OCI-LY7 (cell line): Measurements from ENCODE around the gene FOXD4. TPM values are rescaled to one million over a fixed set of nuclear protein-coding genes. Genes with fewer than 3 reads are reported as not detected.
"Not testable (repeated sequence)": the region's sequence is repeated elsewhere in the genome, so short reads cannot be mapped to it uniquely, and the experiment has no call there.

Experiments
- BruUV-seq: library from RNA; stranded (reverse); fragments of 400-500 nt; replicated peaks from 2 replicates; lab custom pipeline; 2021; lab: Mats Ljungman, UMichigan
- CTCF ChIA-PET: fragments of 300-600 bp; sonication (Branson Sonifier 250); formaldehyde crosslinking; loops from one replicate; lab custom pipeline; 2022; ENCODE audit warnings: antibody characterized with exemption; ENCODE audit not compliant: unreplicated experiment; lab: Charles Lee
- POLR2A ChIA-PET: fragments of 300-600 bp; sonication (Branson Sonifier 250); formaldehyde crosslinking; loops from one replicate; lab custom pipeline; 2022; ENCODE audit warnings: antibody characterized with exemption; lab: Charles Lee
- DNase-seq: peaks from one replicate; pipeline ENCODE4 v3.0.0-alpha.2; 2015; ENCODE audit warnings: low spot score
- H2AFZ ChIP-seq: fragments of 200-600 bp; sonication (generic), shearing (Covaris generic); 2 replicates; pipeline ENCODE4 v1.6.1; 2014; ENCODE audit warnings: mild to moderate bottlenecking, antibody characterized with exemption, low read length, moderate library complexity
- H3K27ac ChIP-seq: fragments of 200-600 bp; sonication (generic); 2 replicates; pipeline ENCODE4 v1.5.1; 2014; ENCODE audit warnings: mixed run types, low read depth, mild to moderate bottlenecking, moderate library complexity, low read length, inconsistent platforms; ENCODE audit not compliant: poor library complexity, severe bottlenecking
- H3K36me3 ChIP-seq: fragments of 200-600 bp; sonication (generic); 2 replicates; pipeline ENCODE4 v1.6.1; 2014; ENCODE audit warnings: mild to moderate bottlenecking, antibody characterized with exemption, low read length, moderate library complexity, mixed read lengths; ENCODE audit not compliant: insufficient read depth
- H3K4me1 ChIP-seq: fragments of 200-600 bp; sonication (generic); 2 replicates; pipeline ENCODE4 v1.5.1; 2014; ENCODE audit warnings: mild to moderate bottlenecking, low read length; ENCODE audit not compliant: insufficient read depth, poor library complexity, severe bottlenecking
- H3K4me2 ChIP-seq: fragments of 200-600 bp; sonication (generic); 2 replicates; pipeline ENCODE4 v1.6.1; 2014; ENCODE audit warnings: mild to moderate bottlenecking, low read length
- H3K4me3 ChIP-seq: fragments of 200-600 bp; sonication (generic); 2 replicates; pipeline ENCODE4 v1.5.1; 2014; ENCODE audit warnings: mild to moderate bottlenecking, low read depth, low read length; ENCODE audit not compliant: poor library complexity, severe bottlenecking
- H3K79me2 ChIP-seq: fragments of 200-600 bp; sonication (generic); 2 replicates; pipeline ENCODE4 v1.6.1; 2016; ENCODE audit warnings: low read depth, mild to moderate bottlenecking, low read length, moderate library complexity, mixed read lengths; ENCODE audit not compliant: insufficient read depth
- H3K9me2 ChIP-seq: fragments of 200-600 bp; sonication (generic); 2 replicates; pipeline ENCODE4 v1.6.1; 2016; ENCODE audit warnings: mild to moderate bottlenecking, low read length, mixed read lengths; ENCODE audit not compliant: insufficient read depth
- H3K9me3 ChIP-seq: fragments of 200-600 bp; sonication (generic); 2 replicates; pipeline ENCODE4 v1.6.1; 2014; ENCODE audit warnings: mild to moderate bottlenecking, mixed run types, low read length, mixed read lengths
- H4K20me1 ChIP-seq: fragments of 200-600 bp; sonication (generic); 2 replicates; pipeline ENCODE4 v1.6.1; 2014; ENCODE audit warnings: mild to moderate bottlenecking, antibody characterized with exemption, low read length, moderate library complexity, mixed read lengths; ENCODE audit not compliant: insufficient read depth
- intact Hi-C: fragments of 100-400 bp; cut with micrococcal nuclease; formaldehyde crosslinking; loops from one replicate; pipeline ENCODE4 v1.10.0; 2022; ENCODE audit not compliant: unreplicated experiment
- total RNA-seq, 2 experiments: library from RNA; depleted of rRNA in 1 of 2; stranded (reverse); fragments of >200 nt in 1 of 2; shearing (Covaris generic) in 1 of 2; gene quantifications; 2 replicates each; pipeline ENCODE4 v1.2.3, GENCODE V29; 2014 to 2022

The FOXD4 gene
- total RNA-seq, 2 experiments from 2014 or later, result 2.2 to 2.5 TPM

DNA sequence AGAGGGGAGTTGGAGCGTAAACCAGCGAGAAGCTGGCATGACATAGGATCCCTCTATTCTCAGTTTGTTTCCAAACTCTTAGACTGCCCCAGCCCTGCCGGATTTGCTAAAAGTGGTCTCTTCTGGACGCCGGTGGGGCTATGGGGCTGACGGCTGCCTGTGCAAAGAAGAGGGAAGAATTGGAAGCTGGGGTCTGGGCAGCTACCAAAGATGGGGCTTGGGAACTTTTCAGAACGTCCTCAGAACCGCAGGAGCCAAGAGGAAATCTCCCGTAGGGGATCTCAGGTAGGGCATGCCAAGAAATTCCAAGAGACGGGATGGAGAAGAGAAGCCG, 3.1 kb downstream of the FOXD4 start:
- H2AFZ ChIP-seq, CTCF ChIA-PET, BruUV-seq, H3K9me2 ChIP-seq, H3K4me1 ChIP-seq, POLR2A ChIA-PET, H3K9me3 ChIP-seq, intact Hi-C loops, H3K4me3 ChIP-seq, H4K20me1 ChIP-seq, DNase-seq, H3K27ac ChIP-seq, H3K79me2 ChIP-seq, H3K36me3 ChIP-seq, H3K4me2 ChIP-seq: not testable (repeated sequence)

DNA sequence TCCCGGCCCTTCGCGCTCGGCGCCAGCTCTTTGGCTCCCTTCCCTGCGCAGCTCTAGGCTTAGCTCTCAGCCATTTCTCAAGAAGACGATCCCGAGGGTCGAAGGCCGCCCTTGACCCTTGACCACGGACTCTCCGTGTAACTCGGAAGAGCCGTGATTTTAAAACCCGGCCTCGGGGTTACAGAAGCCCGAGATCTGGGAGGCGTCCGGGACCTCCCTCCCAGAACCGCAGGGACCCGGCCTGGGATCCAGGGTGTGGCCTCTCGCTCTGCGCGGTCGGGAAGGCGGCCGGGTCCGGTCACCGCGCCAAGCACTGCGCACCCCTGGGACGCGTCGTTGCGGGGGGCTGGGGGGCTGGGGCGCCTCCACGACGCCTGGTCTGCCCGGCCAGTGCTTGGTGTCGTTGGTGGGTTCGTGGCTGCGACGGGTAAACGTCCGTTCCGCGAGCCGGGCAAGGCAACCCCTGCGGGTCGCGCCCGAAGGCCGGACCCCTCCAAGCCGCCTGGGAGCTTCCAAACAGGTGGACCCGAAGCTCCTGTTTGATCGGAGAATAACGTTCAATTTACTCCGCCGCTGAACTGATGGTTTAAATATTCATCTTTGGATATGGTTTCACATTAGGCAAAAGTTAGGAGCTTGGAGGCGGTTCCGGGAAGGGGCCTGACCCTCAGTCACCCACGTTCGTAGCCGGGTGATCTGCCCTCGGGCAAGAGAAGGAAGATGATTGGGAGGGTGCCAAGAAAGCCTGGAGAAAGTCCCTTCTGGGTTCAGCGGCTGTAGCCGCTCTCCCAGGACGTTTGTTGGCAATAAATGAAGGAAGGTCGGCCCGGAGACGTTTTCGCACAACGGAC, 3.7 kb downstream of the FOXD4 start:
- H3K4me1 ChIP-seq, DNase-seq, H3K9me3 ChIP-seq, H4K20me1 ChIP-seq, CTCF ChIA-PET, H3K9me2 ChIP-seq, H3K36me3 ChIP-seq, H3K4me2 ChIP-seq, H3K4me3 ChIP-seq, BruUV-seq, intact Hi-C loops, H3K27ac ChIP-seq, POLR2A ChIA-PET, H3K79me2 ChIP-seq, H2AFZ ChIP-seq: not testable (repeated sequence)

GRCh38 chr9:113468-114266, 4.5 kb downstream of the FOXD4 start:
- H3K4me2 ChIP-seq, POLR2A ChIA-PET, H3K4me3 ChIP-seq: not testable (repeated sequence)

DNA sequence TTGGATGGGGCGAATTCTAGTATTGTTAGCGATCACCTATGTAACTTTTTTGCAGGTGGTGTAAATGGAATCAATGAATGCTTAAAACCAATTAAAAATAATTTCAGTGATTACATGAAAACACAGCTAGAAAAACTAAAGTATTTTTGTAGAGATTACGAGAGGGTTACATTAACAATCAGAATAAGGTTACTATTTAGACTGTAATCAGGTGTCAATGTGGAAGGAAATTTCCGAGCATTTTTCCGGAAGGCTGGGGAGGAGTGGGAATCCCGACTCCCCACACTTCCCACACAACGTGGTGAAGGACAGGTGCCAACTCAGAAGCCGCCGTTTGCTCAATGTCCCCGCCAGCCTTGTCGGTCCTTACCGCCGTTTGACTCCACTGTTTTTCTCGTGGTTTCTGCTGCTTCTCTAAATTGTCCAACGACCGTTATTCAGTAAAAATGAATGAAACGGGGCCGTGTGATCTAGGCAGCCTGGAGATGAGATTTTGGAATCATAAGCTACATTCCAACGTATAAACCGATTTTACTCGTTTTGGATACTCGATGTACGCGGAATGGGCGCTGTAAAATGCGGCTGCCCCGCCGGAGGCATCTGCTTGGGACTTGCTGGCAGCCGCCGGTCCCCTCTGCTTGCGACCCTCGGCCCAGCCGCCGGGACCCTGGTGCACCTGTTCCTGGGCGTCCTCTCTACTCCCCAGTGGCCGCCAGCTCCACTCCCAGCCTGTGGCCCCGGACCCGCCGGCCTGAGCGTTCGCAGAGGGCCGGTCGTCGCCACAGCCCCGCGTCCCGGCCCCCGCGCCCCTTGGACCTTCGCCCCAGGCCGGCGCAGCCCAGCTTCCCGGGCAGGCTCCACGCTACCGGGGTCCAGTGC, 5.4 kb downstream of the FOXD4 start:
- BruUV-seq, H3K4me3 ChIP-seq, H3K27ac ChIP-seq, DNase-seq, H3K9me3 ChIP-seq, H4K20me1 ChIP-seq, H3K36me3 ChIP-seq, H3K9me2 ChIP-seq, intact Hi-C loops, H2AFZ ChIP-seq, H3K4me2 ChIP-seq, CTCF ChIA-PET, POLR2A ChIA-PET, H3K79me2 ChIP-seq, H3K4me1 ChIP-seq: not testable (repeated sequence)

More at GRCh38 chr9:113468-114266, 4.5 kb downstream of the FOXD4 start:
- H3K27ac ChIP-seq, H3K9me2 ChIP-seq, H2AFZ ChIP-seq, DNase-seq, H4K20me1 ChIP-seq, H3K4me1 ChIP-seq, BruUV-seq, H3K36me3 ChIP-seq, H3K9me3 ChIP-seq, intact Hi-C loops, CTCF ChIA-PET, H3K79me2 ChIP-seq: not testable (repeated sequence)

DNA sequence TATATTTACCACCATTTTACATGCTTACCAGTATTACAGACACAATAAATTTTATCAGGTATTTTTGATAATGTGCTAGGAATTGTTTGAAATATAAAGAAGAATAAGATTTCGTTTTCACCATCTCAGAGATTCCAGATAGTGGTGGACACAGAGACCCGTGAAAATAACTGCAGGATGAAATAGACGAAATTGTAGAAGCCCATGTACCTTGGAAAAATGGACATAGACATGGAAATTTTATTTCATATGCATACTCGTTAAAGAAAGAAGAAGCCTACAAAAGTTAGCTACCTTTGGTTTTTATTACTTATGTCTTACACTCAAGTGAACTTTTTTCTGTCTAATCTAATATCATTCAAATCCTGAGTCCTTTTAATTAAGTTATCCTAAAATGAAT, 7.5 kb downstream of the FOXD4 start:
- H3K4me3 ChIP-seq, H3K9me3 ChIP-seq, intact Hi-C loops, H2AFZ ChIP-seq, BruUV-seq, H3K9me2 ChIP-seq, CTCF ChIA-PET, H3K4me1 ChIP-seq, H3K36me3 ChIP-seq, H3K4me2 ChIP-seq, H3K27ac ChIP-seq, POLR2A ChIA-PET, DNase-seq, H4K20me1 ChIP-seq, H3K79me2 ChIP-seq: not testable (repeated sequence)

- H3K79me2 ChIP-seq, H3K36me3 ChIP-seq, H2AFZ ChIP-seq, H3K27ac ChIP-seq, DNase-seq, H3K4me1 ChIP-seq, H3K4me3 ChIP-seq, POLR2A ChIA-PET, H3K9me3 ChIP-seq, H3K4me2 ChIP-seq, CTCF ChIA-PET, BruUV-seq, H4K20me1 ChIP-seq, H3K9me2 ChIP-seq, intact Hi-C loops: not testable (repeated sequence)
These were observed 8.7 kb downstream of the FOXD4 start for GRCh38 chr9:109540-109939.
